HG03460 (cell line): ENCODE data around the gene DHX32.

Source experiments
- ATAC-seq: cut with Tn5 transposase; IDR thresholded peaks from one replicate; pipeline ENCODE4 v1.9.1; 2021; ENCODE audit not compliant: unreplicated experiment

DHX32 gene

GRCh38 chr10:125816548-125816947, 64.5 kb downstream of the DHX32 start:
- no peak for ATAC-seq

- ATAC-seq: no peak
These were observed 65.3 kb downstream of the DHX32 start for GRCh38 chr10:125815764-125816163.

GRCh38 chr10:125812128-125812750, 68.9 kb downstream of the DHX32 start:
- no peak for ATAC-seq

DNA sequence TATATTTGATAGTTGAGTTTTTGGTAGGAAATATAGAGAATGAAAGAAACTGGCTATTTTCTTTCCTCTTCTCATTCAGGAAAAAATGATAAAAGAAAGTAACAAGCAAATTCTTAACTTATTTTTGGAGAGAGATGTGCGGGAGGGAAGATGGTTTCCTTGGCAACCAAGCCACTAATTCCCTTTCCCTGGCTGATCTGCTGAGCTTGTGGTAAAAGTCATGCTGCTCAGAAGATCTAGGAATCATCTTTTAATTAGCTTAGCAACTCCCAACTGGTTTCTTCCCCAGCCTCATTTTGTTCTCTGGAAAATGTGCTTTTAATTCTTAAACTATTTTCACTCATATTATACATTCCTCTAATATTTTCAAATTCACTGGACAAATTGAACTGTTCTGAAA, 69.8 kb downstream of the DHX32 start:
- no peak for ATAC-seq

- ATAC-seq: no peak
These were observed 73.0 kb downstream of the DHX32 start for GRCh38 chr10:125808047-125808446.

GRCh38 chr10:125802739-125803138, 78.4 kb downstream of the DHX32 start:
- no peak for ATAC-seq

DNA sequence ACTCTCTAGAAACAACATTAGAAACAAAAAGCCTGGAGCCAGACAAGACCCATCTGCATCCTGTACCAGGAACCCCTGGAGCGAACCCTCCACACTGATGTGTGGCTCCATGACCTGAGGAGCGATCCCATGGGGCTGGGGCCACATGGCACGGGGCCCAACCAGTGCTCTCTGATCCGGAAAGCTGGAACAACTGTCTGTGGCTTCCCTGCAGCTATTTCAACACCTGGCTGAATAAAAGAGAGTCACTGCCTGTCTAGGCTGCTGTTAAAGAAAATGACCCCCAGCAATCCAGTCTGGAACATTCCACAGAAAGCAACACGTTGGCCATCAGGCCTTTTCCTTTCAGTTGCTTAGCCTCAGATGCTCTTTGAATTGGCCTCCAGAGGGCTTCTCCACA, 79.0 kb downstream of the DHX32 start:
- ATAC-seq: no peak

GRCh38 chr10:125801574-125801973, 79.5 kb downstream of the DHX32 start:
- no peak for ATAC-seq

- no peak for ATAC-seq
These were observed 81.5 kb downstream of the DHX32 start for GRCh38 chr10:125799451-125800182.

- no peak for ATAC-seq
These were observed 83.0 kb downstream of the DHX32 start for GRCh38 chr10:125797994-125798662.

GRCh38 chr10:125797424-125797823, 83.7 kb downstream of the DHX32 start:
- no peak for ATAC-seq

DNA sequence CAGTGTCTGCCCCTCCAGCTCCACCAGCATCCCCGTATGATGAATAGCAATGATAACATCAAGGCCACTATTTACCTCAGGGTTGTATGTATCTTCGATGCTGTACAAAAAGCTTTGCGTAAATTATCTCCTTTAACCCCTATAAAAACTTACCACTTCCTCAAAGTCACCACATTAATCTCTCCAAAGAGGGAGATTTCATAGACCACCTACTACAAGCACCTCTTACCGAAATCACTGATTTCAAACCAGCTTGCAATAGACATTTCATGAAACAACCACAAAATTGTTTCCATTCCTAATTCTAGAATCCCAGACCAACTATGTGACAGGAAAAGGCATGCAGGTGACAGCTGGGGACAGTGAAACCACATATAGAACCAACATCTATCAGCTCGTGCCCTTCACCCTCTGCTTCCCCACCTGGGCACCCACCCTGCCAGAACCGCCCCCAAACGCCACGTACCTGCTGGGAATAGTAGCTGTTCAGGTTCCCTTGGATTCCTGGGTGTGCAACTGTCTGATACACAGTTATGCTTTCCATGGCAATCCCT, 85.4 kb downstream of the DHX32 start:
- ATAC-seq: no peak

DNA sequence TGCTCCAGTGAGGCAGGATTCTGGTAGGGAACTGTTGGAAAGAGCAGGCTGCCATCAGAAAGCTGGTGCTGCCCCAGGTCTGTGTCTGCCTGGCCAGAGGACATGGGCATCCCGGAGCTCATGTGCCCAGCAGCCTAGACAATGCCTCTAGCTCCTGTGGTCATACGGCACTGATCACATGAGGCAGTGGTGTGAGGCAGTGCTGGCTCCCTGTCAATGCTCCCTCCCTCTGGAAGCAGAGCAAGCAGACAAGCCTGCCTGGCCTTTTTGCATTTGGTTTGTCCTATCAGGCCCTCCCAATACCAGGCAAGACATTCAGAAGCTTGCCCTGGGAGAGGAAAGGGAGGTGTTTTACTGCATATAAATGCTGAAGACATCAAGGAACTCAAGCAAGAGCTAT, 86.0 kb downstream of the DHX32 start:
- ATAC-seq: no peak

DNA sequence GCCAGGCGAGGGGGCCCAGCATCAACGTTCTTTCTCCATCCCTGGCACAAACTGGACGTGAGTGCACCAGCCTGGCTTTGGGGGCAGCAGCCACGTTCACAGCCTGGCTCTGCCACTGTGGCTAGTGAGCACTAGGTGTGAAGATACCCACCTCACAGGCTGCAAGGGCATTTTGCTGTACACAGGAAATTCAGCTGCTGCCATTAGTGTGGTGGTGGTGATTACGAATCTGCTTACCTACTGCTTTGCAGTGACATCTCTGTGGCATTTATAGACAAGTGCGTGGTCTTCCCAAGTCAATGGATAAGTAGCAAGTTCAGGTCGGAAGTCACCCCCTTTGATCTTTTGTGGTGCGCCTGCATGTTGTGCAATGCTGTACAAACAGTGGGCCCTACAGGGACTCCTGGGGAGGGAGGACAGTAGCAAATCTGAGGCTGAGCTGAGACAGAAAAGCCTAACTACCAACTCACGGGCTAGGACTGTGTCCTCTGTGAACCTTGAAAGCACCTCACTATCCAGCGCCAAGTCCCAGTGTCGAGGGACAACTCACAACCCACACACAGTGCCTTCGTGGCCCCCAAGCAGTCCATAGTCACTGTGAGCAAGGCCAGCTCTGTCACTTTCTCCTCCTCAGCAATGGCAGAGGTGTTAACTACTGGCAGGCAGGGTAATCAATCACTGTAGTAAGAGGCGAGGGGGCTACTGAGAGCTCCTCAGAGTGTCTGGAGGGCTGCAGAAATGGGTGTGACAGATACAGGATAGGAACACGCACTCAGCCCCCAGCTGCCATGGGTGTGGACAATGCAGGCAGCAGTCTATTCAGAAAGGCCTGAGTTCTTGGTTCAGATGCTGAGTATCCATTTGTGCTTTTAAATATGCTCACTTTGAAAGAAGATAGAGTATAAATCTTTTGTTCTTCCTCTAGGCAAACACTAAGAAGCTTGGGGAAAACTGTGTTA, 88.5 kb downstream of the DHX32 start:
- no peak for ATAC-seq

GRCh38 chr10:125788156-125789034, 92.7 kb downstream of the DHX32 start:
- ATAC-seq: no peak
